ENCODE results near the gene CATSPER1.
"Not testable (repeated sequence)": the region's sequence is repeated elsewhere in the genome, so short reads cannot be mapped to it uniquely, and the experiment has no call there.

The CATSPER1 gene

GRCh38 chr11:66051371-66051765, 25.1 kb upstream of the CATSPER1 start:
- DNase-seq = no peak

GRCh38 chr11:66050581-66051231, 24.4 kb upstream of the CATSPER1 start:
- no peak for DNase-seq

- no peak for DNase-seq
Measured at GRCh38 chr11:66048547-66049323, 22.5 kb upstream of the CATSPER1 start, which contains the start of gene GAL3ST3. Gene GAL3ST3, minus strand, starts transcription at chr11:66049161. Its CDS starts 3,746 bp downstream, at chr11:66045415.

DNA sequence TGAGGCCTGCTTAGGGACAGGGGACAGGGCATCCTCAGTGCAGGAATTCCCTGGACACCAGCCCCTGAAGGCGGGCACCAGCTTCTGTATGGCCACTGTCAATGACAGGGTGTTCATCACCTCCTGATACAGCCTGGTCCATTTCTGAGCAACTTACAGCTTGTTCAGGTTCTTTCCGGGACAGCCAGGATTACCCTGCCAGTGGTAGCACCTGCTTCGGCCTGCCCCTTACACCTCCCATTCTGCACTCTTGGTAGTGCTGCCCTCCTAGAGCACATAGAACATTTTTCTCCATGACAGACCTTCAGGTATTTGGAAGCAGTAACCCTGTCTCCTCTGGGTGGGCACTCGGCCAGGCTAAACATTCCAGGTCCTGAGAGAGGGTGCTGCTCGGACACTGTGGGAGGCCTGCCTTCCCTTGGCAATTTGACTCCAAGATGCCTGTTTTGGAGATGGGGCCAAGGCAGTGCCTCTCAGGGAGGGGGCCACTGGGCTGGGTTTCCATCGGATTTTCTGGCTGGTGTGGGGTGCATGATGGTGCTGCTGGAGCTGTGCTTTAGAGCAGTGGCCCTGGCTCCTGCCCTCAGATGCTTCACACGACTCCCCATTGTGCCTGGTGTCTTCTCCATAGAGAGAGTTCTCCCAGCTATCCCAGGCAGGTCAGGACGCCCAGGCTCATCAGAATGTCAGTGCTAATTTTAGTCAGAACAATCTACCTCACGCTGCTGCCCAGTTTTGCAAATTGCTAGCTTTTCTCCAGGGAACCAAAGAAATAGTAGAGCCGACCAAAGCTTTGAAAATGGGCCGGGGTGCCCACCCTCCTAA, 21.5 kb upstream of the CATSPER1 start:
- no peak for DNase-seq

DNA sequence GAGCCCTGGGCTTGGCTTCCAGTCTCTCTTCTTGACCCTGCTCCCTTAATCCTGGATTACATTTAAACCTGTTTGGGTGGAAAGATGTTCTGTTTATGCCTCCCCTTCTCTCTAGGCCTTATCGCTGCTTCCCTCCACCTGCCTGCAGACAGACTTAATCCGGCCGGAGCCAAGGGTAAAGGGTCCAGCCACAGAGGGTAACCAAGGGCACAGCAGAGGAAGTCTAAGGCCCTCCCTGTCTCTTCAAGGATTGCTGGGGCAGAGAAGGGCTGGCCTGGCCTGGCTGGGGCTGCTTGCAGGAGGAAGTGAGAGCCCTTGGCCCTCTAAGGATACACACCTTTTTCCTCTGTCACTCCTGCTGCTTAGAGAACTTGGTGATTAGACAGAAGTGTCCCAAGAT, 20.6 kb upstream of the CATSPER1 start:
- DNase-seq = no peak

GRCh38 chr11:66045177-66045639, 18.9 kb upstream of the CATSPER1 start:
- peak; percentile 80 for DNase-seq

- DNase-seq = no peak
Measured at GRCh38 chr11:66044757-66045156, 18.5 kb upstream of the CATSPER1 start.

GRCh38 chr11:66042996-66043906, 17.0 kb upstream of the CATSPER1 start:
- no peak for DNase-seq

- DNase-seq = no peak
Measured at GRCh38 chr11:66042227-66042995, 16.1 kb upstream of the CATSPER1 start.

DNA sequence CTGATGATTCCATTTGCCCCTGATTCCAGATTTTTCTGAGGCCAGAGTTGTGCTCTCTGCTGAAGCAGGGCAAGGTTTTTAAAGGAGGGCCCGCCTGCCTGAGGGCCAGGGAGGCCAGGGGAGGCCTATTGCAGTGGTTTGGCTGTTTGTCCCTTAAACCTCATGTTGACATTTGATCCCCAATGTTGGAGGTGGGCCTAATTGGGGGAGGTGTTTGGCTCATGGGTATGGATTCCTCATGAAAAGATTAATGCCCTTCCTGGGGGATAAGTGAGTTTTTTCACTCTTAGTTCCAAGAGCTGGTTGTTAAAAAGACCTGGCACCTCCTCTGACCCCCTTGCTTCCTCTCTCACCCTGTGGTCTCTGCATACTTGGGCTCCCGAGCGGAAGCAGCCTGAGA, 13.5 kb upstream of the CATSPER1 start:
- no peak for DNase-seq

- no peak for DNase-seq
Measured at GRCh38 chr11:66037327-66037726, 11.0 kb upstream of the CATSPER1 start.

GRCh38 chr11:66036334-66036710, 10.0 kb upstream of the CATSPER1 start:
- DNase-seq = no peak

DNA sequence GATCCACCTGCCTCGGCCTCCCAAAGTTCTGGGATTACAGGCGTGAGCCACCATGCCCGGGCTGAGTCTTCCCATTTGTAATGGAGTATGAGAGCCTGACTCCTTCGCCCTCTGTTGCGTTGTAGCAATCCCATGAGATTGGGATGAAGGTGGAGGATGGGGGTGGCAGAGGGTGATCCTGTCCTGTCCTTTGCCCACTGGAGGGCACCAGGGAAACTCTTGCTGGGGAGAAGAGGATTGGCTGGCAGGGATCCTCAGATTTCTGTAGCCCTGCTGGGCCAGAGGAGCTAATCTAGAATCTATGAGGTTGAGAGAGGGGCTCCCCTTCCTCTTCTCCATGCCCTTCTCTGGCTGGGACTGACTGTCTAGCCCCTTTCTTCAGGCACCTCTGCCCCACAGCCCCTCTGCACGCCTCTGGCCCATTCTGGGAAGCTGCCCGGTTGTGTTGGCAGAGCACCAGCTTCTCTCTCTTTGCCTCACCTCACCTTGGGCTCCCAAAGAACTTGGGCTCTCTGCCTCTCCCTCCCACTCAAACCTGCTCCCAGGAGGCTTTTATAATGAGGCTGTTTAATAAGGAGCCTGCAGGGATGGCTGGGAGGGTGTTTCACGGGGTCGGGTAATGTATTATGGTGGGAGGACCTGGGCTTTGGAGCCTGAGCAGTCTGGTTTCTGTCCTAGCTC, 9.5 kb upstream of the CATSPER1 start:
- DNase-seq = no peak

DNA sequence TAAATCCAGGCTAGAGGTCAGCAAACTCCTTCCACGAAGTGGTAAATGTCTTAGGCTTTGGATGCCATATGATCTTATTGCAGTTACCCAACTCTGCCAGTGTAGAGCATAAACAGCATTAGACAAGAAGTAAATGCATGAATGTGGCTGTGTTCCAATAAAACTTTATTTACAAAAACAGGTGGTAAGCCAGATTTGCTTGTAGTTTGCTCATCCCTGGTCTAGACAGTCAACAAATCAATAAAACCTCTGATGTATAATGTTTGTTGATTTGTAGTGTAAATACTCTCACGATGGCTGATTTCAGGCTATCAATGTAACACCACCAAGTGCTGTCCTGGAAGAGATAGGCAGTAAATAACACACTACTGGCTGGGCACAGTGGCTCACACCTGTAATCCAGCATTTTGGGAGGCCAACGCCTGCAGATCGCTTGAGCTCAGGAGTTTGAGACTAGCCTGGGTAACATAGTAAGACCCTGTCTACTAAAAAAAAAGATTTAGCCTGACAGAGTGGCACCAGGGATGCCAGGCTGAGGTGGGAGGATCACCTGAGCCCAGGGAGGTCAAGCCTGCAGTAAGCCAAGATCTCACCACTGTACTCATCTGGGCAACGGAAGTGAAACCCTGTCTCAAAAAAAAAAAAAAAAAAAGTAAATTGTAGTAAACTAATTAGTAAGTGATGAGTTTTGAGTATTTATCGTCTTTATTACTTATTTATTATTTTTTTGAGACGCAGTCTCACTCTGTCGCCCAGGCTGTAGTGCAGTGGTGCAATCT, 6.9 kb upstream of the CATSPER1 start:
- DNase-seq = no peak

DNA sequence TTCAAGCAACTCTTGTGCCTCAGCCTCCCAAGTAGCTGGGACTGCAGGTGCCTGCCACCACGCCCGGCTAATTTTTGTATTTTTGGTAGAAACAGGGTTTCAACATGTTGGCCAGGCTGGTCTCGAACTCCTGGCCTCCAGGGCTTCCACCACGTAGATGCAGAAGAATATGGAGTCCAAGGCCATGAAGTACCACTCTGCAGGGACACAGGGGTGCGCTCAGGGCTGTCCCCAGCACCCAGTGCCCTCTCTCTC, 3.2 kb downstream of the CATSPER1 start:
- DNase-seq = not testable (repeated sequence)

- DNase-seq = peak; percentile 60
Measured at GRCh38 chr11:66022401-66023185, 3.7 kb downstream of the CATSPER1 start.

DNA sequence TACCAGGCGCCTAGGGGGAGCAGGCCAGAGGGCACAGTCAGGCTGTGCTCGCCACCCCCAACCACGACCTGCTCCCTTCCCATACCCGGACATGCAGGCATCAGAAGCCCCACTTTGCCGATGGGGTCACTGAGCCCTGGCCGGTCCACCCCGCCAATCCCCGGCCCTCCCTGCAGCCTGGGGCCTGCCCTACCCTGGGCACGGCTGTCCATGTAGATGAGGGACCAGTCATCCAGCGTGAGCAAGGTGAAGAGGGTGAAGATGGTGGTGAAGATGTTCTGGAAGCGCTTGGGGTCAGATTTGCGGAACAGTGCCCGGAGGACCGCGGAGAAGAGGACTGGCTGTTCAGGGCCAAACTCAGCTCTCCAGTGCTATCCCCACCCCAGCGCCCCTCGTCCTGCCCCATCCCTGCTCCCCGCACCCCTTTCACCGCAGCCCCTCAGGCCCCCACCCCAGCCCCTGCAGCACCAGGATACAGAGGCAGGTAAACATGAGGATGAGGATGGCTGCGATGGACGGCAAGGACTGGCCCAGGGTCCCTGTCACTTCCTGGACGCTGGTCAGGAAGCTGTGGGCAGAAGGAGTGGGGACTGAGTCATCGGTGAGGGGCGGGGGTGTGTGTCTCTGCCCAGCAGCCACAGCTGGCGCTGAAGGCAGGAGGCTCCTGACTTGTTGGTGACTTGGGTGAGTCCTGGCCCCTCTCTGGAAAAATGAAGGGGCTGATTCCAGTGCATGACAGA, 5.5 kb downstream of the CATSPER1 start:
- peak; percentile 75 for DNase-seq

DNA sequence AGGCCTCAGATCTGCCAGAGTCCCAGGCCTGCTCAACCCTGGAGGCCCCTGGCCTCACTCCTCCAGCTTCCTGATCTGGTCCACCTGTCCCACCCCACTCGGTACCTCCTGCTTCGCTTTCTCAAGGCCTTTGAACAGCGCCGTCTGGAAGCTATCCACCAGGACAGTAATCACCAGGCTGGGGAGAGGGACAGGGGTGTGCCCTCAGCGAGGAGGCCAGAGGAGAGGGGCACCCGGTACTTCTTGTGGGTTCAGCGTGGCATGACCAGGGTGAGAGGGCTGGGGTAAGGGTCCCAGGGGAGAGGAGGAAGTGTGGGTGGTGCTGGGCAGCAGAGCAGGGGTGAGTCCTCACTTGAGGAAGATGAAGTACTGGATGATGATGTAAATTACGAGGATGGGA, 6.1 kb downstream of the CATSPER1 start:
- no peak for DNase-seq

DNA sequence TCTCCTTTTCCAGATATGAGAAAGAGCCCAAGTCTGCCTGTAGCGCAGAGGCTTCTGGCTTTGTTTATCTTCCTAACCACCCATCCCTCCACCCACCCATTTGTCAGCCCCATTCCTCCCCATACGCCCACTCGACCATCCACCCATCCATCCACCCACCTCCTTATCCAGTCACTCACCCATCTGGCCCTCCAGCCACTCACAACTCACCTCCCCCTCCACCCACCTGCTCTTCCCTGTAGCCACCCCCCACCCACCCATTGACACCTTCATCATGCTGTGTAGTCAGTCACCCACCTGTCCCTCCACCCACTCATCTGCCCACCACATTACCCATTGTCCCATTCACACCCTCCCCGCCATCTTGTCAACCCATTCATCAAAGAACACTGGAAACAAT, 9.0 kb downstream of the CATSPER1 start:
- DNase-seq = no peak

Measured in CD4-positive, alpha-beta T cell treated with Interleukin-15 for 1 hour (primary cell).